Epithelial cell of proximal tubule (primary cell): ENCODE data around the gene LCLAT1. TPM values are rescaled to one million over a fixed set of nuclear protein-coding genes. Genes with fewer than 3 reads are reported as not detected.
"Not testable (repeated sequence)": the region's sequence is repeated elsewhere in the genome, so short reads cannot be mapped to it uniquely, and the experiment has no call there.

Experiments used
- DNase-seq: peaks from one replicate; pipeline ENCODE4 v3.0.0-alpha.2; 2011; ENCODE audit warnings: low read depth
- H3K4me3 ChIP-seq: 2 replicates; pipeline ENCODE4 v1.5.1; 2011; ENCODE audit warnings: low read depth, mild to moderate bottlenecking, low read length
- total RNA-seq: library from RNA; depleted of rRNA; stranded (reverse); fragments of >200 nt; gene quantifications from 2 replicates; pipeline ENCODE4 v1.2.3, GENCODE V29; 2015
- TF ChIP-seq, protein P1 (sequence below): conservative IDR thresholded peaks from 2 replicates; pipeline ENCODE4 v1.5.1; 2012; ENCODE audit warnings: low read depth, mild to moderate bottlenecking, low read length

LCLAT1 gene
- total RNA-seq, 1 donor from 2014 or later, result 13.4 TPM

DNA sequence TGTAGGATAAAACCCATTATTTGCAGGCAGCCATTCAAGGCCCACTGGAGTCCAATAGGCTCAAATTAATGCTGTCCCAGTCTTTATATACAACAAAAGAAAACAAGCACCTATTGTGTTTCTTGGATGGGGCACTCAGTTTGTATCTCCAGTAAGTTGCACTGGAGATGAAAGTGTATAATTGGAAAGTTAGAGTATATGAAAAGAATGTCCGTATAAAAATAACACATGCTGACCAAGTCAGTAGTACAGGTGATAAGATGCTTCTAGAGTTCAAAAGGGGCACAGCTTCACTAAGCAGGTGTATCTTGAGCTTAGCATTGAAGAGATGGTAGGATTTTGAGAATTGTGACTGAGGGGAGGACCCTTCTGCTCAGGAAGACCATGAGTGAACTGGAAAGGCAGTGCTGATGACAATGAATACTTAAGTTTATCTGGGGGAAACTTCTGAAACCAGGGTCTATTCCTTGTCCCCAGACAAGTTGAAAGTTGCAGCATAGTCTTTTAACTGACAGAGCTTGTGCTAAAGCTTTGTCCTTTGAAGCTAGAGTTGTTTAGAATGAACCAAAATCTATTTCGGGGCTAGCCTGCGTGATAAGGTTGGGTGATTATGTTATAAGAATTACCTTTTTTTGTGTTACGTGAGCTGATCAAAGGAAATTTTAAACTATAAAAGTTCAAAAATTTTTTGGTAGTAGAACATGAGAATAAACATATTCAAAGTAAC is 15.2 kb downstream of the LCLAT1 start:
- TF ChIP-seq, protein P1, sequence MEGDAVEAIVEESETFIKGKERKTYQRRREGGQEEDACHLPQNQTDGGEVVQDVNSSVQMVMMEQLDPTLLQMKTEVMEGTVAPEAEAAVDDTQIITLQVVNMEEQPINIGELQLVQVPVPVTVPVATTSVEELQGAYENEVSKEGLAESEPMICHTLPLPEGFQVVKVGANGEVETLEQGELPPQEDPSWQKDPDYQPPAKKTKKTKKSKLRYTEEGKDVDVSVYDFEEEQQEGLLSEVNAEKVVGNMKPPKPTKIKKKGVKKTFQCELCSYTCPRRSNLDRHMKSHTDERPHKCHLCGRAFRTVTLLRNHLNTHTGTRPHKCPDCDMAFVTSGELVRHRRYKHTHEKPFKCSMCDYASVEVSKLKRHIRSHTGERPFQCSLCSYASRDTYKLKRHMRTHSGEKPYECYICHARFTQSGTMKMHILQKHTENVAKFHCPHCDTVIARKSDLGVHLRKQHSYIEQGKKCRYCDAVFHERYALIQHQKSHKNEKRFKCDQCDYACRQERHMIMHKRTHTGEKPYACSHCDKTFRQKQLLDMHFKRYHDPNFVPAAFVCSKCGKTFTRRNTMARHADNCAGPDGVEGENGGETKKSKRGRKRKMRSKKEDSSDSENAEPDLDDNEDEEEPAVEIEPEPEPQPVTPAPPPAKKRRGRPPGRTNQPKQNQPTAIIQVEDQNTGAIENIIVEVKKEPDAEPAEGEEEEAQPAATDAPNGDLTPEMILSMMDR, result no peak
- H3K4me3 ChIP-seq, result no peak overlapping the region
- no peak for DNase-seq

DNA sequence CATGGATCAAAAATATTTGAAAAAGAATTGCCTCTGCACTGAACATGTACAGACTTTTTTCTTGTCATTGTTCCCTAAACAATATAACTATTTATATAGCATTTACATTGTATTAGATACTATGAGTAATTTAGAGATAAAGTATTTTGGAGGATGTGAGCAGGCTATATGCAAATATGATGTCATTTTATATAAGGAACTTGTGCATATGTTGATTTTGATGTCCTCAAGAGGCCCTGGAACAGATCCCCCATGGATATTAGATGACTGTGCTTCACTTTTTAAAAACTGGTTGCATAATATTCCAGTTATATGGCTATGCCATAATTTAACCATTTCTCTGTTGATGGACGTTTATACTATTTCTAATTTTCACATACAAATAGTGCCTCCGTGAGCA is 16.5 kb downstream of the LCLAT1 start:
- TF ChIP-seq, protein P1, result no peak
- no peak for DNase-seq
- H3K4me3 ChIP-seq, result no peak overlapping the region

DNA sequence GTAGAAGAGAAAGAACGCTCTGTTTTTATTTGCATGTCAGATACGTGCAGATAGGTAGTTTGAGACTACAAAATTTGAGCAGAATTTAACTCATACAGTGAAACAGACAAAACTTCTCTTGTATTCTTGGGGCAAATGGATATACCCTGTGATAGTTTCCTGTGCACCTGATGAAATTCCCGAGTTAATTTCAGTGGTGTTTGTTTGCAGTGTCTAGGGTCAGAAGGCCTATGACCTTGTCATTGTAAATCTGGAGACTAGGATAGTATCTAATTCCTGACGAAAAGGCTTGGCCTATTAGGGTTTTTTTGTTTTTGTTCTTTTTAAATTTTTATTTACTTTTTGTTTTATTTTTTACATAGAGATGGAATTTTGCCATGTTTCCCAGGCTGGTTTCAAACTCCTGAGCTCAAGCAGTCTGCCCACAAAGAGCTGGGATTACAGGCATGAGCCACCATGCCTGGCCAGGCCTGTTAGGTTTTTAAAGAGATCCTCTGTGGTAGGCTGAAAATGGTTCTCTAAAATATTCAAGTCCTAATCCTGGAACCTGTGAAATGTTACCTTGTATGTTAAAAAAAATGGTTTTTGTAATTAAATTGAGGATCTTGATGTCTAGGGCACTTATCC is 17.6 kb downstream of the LCLAT1 start:
- no peak for DNase-seq
- TF ChIP-seq, protein P1, result no peak

DNA sequence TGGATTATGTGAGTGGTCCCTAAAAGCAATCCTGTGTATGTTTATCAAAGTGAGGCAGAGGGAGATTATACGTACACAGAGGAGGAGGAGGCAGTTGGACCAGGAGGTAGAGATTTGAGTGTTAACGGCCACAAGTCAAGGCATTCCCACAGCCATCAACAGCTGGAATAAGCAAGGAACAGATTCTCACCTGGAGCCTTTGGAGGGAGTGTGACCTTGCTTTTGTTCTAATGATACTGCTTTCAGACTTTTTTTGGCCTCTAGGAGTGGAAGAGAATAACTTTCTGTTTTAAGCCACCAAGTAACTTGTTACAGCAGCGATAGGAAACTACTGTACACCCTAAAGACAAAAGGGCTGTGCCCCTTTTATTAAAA is 18.1 kb downstream of the LCLAT1 start:
- H3K4me3 ChIP-seq, result no peak overlapping the region
- no peak for DNase-seq
- TF ChIP-seq, protein P1, result no peak

More for the DNA sequence above, 17.6 kb downstream of the LCLAT1 start:
- H3K4me3 ChIP-seq, result no peak overlapping the region

DNA sequence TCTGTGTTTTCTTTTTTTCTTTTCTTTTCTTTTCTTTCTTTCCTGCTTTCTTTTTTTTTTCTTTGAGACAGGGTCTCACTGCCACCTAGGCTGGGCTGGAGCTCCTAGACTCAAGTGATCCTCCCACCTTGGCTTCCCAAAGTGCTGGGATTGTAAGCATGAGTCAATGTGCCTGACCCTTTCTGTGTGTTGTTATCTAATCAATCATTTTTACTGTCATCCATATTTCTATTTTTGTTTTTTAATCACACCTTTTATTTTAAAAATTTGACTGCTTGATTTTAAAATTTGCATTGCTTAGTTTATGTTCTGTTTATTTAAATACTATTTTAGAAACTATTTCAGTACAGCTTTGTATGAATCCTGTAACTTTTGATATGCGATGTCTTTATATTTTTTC is 19.2 kb downstream of the LCLAT1 start:
- no peak overlapping the region for H3K4me3 ChIP-seq
- DNase-seq, result no peak
- TF ChIP-seq, protein P1, result no peak

DNA sequence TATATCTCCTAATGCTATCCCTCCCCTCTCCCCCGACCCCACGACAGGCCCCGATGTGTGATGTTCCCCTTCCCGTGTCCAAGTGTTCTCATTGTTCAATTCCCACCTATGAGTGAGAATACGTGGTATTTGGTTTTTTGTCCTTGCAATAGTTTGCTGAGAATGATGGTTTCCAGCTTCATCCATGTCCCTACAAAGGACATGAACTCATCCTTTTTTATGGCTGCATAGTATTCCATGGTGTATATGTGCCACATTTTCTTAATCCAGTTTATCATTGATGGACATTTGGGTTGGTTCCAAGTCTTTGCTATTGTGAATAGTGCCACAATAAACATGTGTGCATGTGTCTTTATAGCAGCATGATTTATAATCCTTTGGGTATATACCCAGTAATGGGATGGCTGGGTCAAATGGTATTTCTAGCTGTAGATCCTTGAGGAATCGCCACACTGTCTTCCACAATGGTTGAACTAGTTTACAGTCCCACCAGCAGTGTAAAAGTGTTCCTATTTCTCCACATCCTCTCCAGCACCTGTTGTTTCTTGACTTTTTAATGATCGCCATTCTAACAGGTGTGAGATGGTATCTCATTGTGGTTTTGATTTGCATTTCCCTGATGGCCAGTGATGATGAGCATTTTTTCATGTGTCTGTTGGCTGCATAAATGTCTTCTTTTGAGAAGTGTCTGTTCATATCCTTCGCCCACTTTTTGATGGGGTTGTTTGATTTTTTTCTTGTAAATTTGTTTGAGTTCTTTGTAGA is 20.2 kb downstream of the LCLAT1 start:
- not testable (repeated sequence) for H3K4me3 ChIP-seq, DNase-seq

DNA sequence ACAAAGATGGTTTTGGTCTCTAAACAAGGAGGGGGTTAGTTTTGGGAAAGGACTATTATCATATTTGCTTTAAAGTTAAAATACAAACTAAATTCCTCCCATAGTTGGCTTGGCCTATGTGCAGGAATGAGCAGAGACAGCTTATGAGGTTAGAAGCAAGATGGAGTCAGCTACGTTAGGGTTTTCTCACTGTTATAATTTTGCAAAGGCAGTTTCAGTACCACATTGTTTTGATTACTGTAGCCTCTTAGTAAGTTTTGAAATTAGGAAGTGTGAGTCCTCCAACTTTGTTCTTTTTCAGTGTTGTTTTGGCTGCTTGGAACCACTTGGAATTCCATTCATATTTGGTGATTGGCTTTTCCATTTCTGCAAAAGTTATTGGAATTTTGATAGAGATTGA is 23.4 kb downstream of the LCLAT1 start:
- no peak overlapping the region for H3K4me3 ChIP-seq
- TF ChIP-seq, protein P1, result no peak
- DNase-seq, result no peak
